HCT116 (cell line): ENCODE data around the gene PCSK6. TPM values are rescaled to one million over a fixed set of nuclear protein-coding genes. Genes with fewer than 3 reads are reported as not detected.

Experiments
- ATAC-seq: fragments of 200-7000 bp; cut with Tn5 transposase; 2 replicates; pipeline ENCODE4 v1.9.1; 2020; ENCODE audit warnings: mild to moderate bottlenecking, moderate library complexity
- BruUV-seq: library from RNA; stranded (reverse); fragments of 400-500 nt; replicated peaks from 2 replicates; lab custom pipeline; 2021; lab: Mats Ljungman, UMichigan
- CTCF ChIA-PET: fragments of 300-600 bp; sonication (Branson Sonifier 250); formaldehyde crosslinking; loops from one replicate; lab custom pipeline; 2021; ENCODE audit warnings: antibody characterized with exemption; lab: Charles Lee
- POLR2A ChIA-PET: fragments of 300-600, 350-600 bp; sonication (Branson Sonifier 250); formaldehyde crosslinking; loops from one replicate; lab custom pipeline; 2021; ENCODE audit warnings: antibody characterized with exemption; lab: Charles Lee
- RAD21 ChIA-PET, 2 experiments: fragments of 300-600 bp; sonication (Branson Sonifier 250); formaldehyde crosslinking; loops; one replicate each; lab custom pipeline; 2023; ENCODE audit warnings: low total read pairs in 2 of 2; ENCODE audit not compliant: uncharacterized antibody in 2 of 2, unreplicated experiment in 2 of 2, low non-redundant PET in 1 of 2; lab: Charles Lee
- DNase-seq: peaks from one replicate; pipeline ENCODE4 v3.0.0-alpha.2; 2010; ENCODE audit warnings: low read depth, low spot score
- H2AFZ ChIP-seq: fragments of 200-600 bp; shearing (Covaris generic), sonication (generic); 2 replicates; pipeline ENCODE4 v1.6.1; 2017; ENCODE audit warnings: low read depth, mixed run types, mixed read lengths, antibody characterized with exemption, low read length; ENCODE audit not compliant: poor library complexity, severe bottlenecking
- H3K27ac ChIP-seq: 2 replicates; pipeline ENCODE4 v1.5.1; 2012; ENCODE audit warnings: low read depth, low read length
- H3K27me3 ChIP-seq: fragments of 200-600 bp; sonication (generic); 2 replicates; pipeline ENCODE4 v1.6.1; 2016; ENCODE audit warnings: mixed run types, low read length, mixed read lengths; ENCODE audit not compliant: insufficient read depth
- H3K36me3 ChIP-seq, 2 experiments: fragments of 200-500 bp in 1 of 2; fragments of 200-600 bp in 1 of 2; sonication (Bioruptor generic) in 1 of 2; sonication (generic) in 1 of 2; 2 replicates each; pipeline versions ENCODE4 v1.5.1 to v1.6.1; 2014 to 2016; ENCODE audit warnings: low read length in 2 of 2, inconsistent platforms in 1 of 2, mixed read lengths in 1 of 2, mixed run types in 1 of 2; ENCODE audit not compliant: insufficient read depth in 2 of 2, control insufficient read depth in 1 of 2
- H3K4me1 ChIP-seq, 2 experiments: fragments of 200-600 bp in 1 of 2; sonication (generic) in 1 of 2; 2 replicates each; pipeline versions ENCODE4 v1.5.1 to v1.6.1; 2012 to 2017; ENCODE audit warnings: low read length in 2 of 2, inconsistent platforms in 1 of 2, mild to moderate bottlenecking in 1 of 2, mixed read lengths in 1 of 2, mixed run types in 1 of 2, moderate library complexity in 1 of 2; ENCODE audit not compliant: insufficient read depth in 2 of 2, control insufficient read depth in 1 of 2
- H3K4me2 ChIP-seq: fragments of 200-600 bp; sonication (generic); 2 replicates; pipeline ENCODE4 v1.6.1; 2017; ENCODE audit warnings: mixed run types, low read length, mixed read lengths
- H3K4me3 ChIP-seq, 2 experiments: fragments of 200-600 bp in 1 of 2; sonication (generic) in 1 of 2; replicated peaks in 1 of 2; 2 replicates each; pipeline ENCODE4 v1.5.1; 2011 to 2016; ENCODE audit warnings: low read length in 2 of 2, control low read depth in 1 of 2, low read depth in 1 of 2, mild to moderate bottlenecking in 1 of 2, mixed read lengths in 1 of 2, mixed run types in 1 of 2
- H3K79me2 ChIP-seq: fragments of 200-600 bp; sonication (generic); 2 replicates; pipeline ENCODE4 v1.6.1; 2017; ENCODE audit warnings: mild to moderate bottlenecking, mixed run types, low read length, moderate library complexity, mixed read lengths; ENCODE audit not compliant: insufficient read depth
- H3K9ac ChIP-seq: fragments of 200-600 bp; sonication (generic); 2 replicates; pipeline ENCODE4 v1.6.1; 2016; ENCODE audit warnings: low read length, mixed read lengths
- H3K9me2 ChIP-seq: fragments of 200-600 bp; sonication (generic), shearing (Covaris generic); 2 replicates; pipeline ENCODE4 v1.6.1; 2017; ENCODE audit warnings: mixed run types, mild to moderate bottlenecking, moderate library complexity; ENCODE audit not compliant: insufficient read depth
- H3K9me3 ChIP-seq, 2 experiments: fragments of 200-500 bp in 1 of 2; fragments of 200-600 bp in 1 of 2; sonication (Bioruptor generic) in 1 of 2; sonication (generic) in 1 of 2; 2 replicates each; pipeline ENCODE4 v1.6.1; 2014 to 2017; ENCODE audit warnings: low read length in 2 of 2, mixed read lengths in 2 of 2, inconsistent platforms in 1 of 2, low read depth in 1 of 2, mild to moderate bottlenecking in 1 of 2, mixed run types in 1 of 2, moderate library complexity in 1 of 2; ENCODE audit not compliant: control insufficient read depth in 1 of 2, insufficient read depth in 1 of 2
- H4K20me1 ChIP-seq: fragments of 200-600 bp; sonication (generic), shearing (Covaris generic); 2 replicates; pipeline ENCODE4 v1.6.1; 2017; ENCODE audit warnings: mixed run types, mild to moderate bottlenecking, moderate library complexity; ENCODE audit not compliant: insufficient read depth
- CBX3 ChIP-seq: IDR thresholded peaks from 2 replicates; pipeline ENCODE4 v1.6.1; 2012; ENCODE audit warnings: low read depth
- EGR1 ChIP-seq: IDR thresholded peaks from 2 replicates; pipeline ENCODE4 v1.6.1; 2012; ENCODE audit warnings: low read depth
- EZH2 ChIP-seq: fragments of 200-600 bp; sonication (generic); IDR thresholded peaks from 2 replicates; pipeline ENCODE4 v1.6.1; 2017; ENCODE audit warnings: antibody characterized with exemption, mixed run types
- EZH2phosphoT487 ChIP-seq: fragments of 200-600 bp; IDR thresholded peaks from 2 replicates; pipeline ENCODE4 v1.6.1; 2018; ENCODE audit warnings: antibody characterized with exemption, borderline replicate concordance
- FOSL1 ChIP-seq: IDR thresholded peaks from 2 replicates; pipeline ENCODE4 v1.6.1; 2012; ENCODE audit warnings: low read depth
- JUND ChIP-seq: IDR thresholded peaks from 2 replicates; pipeline ENCODE4 v1.6.1; 2012
- POLR2A ChIP-seq: IDR thresholded peaks from 2 replicates; pipeline ENCODE4 v1.7.0; 2011; ENCODE audit warnings: borderline replicate concordance; ENCODE audit not compliant: insufficient read depth, insufficient read length; ENCODE audit errors: extremely low read depth
- RAD21 ChIP-seq: IDR thresholded peaks from 2 replicates; pipeline ENCODE4 v1.6.1; 2012; ENCODE audit warnings: low read depth, mild to moderate bottlenecking
- TCF7L2 ChIP-seq: IDR thresholded peaks from 2 replicates; pipeline ENCODE4 v1.7.0; 2011; ENCODE audit warnings: borderline replicate concordance, inconsistent platforms; ENCODE audit not compliant: insufficient read depth, insufficient read length; ENCODE audit errors: extremely low read depth
- YY1 ChIP-seq: IDR thresholded peaks from 2 replicates; pipeline ENCODE4 v1.6.1; 2011; ENCODE audit warnings: low read length, low read depth, moderate library complexity, mild to moderate bottlenecking; ENCODE audit not compliant: insufficient replicate concordance; ENCODE audit errors: extremely low read depth
- ZNF274 ChIP-seq: fragments of 200-500 bp; sonication (Bioruptor generic); IDR thresholded peaks from 2 replicates; pipeline ENCODE4 v1.6.1; 2014; ENCODE audit warnings: mild to moderate bottlenecking, low read depth, low read length, inconsistent platforms
- intact Hi-C: fragments of 100-400 bp; cut with micrococcal nuclease; formaldehyde crosslinking; loops from 2 replicates; pipeline ENCODE4 v1.10.0; 2022
- total RNA-seq: library from RNA; stranded (reverse); gene quantifications from one replicate; pipeline ENCODE4 v1.2.1, GENCODE V29; 2021; ENCODE audit not compliant: unreplicated experiment
- TF ChIP-seq, protein P1 (sequence below): IDR thresholded peaks from 2 replicates; pipeline ENCODE4 v1.6.1; 2012

PCSK6 gene
- total RNA-seq, 1 experiment from 2014 or later, result 13.5 TPM

DNA sequence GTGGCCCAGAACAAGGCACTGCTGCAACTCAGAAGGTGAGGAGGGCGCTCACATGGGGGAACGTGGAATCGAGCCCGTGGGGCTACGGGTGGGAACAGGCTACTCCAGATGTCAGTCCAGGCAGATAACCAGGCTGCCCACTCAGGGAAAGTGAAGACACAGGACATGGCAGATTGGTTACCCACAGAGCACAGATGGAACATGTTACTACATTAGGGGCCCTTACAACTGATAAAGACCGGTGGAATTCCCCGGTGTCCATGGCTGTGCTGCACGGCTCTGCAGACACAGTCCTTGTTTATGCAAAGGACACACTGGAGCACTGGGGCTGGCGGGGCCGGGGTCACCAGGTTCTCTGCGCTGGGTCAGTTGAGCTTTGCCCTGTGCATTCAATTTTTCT, 36.9 kb downstream of the PCSK6 start (continued):
- TF ChIP-seq FOSL1 (no peak), JUND (no peak), EGR1 (no peak), CBX3 (no peak), EZH2phosphoT487 (no peak), EZH2 (no peak)
- TF ChIP-seq, protein P1, sequence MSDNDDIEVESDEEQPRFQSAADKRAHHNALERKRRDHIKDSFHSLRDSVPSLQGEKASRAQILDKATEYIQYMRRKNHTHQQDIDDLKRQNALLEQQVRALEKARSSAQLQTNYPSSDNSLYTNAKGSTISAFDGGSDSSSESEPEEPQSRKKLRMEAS, result no peak

DNA sequence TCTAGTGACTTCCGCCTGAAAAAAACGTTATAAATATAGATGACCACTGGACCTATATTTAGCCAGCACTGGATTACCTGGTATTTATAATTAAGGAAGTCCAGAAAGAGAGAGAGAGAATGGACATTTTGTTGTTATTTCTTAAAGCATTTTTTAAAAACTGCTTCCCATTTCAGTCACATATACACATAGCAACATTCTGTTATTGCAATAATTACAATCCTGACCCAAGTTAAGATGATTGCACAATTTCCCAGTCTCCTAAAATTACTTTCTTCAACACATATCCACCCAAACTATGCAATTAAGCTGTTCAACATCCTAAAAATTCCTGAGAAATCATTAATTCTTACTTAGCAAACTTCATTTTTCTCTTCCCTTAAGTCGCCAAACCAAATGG, 37.7 kb downstream of the PCSK6 start:
- TF ChIP-seq POLR2A (no peak), ZNF274 (no peak), TCF7L2 (no peak), YY1 (no peak), RAD21 (no peak), EZH2phosphoT487 (no peak)
- TF ChIP-seq, protein P1, result no peak
- no peak overlapping the region for H3K27ac ChIP-seq
- peaks cover 0 to 3% of the 10 kb centered on the region in 2 experiments; a peak in 1 of 4 replicates for H3K4me1 ChIP-seq
- H3K4me2 ChIP-seq, result no peak overlapping the region
- H2AFZ ChIP-seq, result no peak overlapping the region
- no peaks in the 10 kb centered on the region for H3K9me3 ChIP-seq
- no peak overlapping the region for H3K4me3 ChIP-seq
- RAD21 ChIA-PET, result no interaction called here
- no peaks in the 10 kb centered on the region for H3K27me3 ChIP-seq
- H3K79me2 ChIP-seq, result no peaks in the 10 kb centered on the region
- no peaks in the 10 kb centered on the region for H4K20me1 ChIP-seq
- ATAC-seq (no peak), DNase-seq (no peak)
- no peak overlapping the region for H3K9ac ChIP-seq
- no peaks in the 10 kb centered on the region for H3K9me2 ChIP-seq
- CTCF ChIA-PET, result no interaction called here
- no peaks in the 10 kb centered on the region for H3K36me3 ChIP-seq
- POLR2A ChIA-PET, result no interaction called here
- BruUV-seq, result no TSS peak
- intact Hi-C loops, result no loop called here
